Ascending aorta (tissue), 2 donors: ENCODE data around the gene ALOX15. TPM values are rescaled to one million over a fixed set of nuclear protein-coding genes. Genes with fewer than 3 reads are reported as not detected.
A peak's percentile ranks its signal among the peaks of the same experiment; 100 is the strongest.
"Not testable (repeated sequence)": the region's sequence is repeated elsewhere in the genome, so short reads cannot be mapped to it uniquely, and the experiment has no call there.

Experiments used
- DNase-seq, 2 donors: peaks; one replicate each; pipeline ENCODE4 v3.0.0-alpha.2; 2019; ENCODE audit warnings: low spot score in 2 of 2
- H3K27ac ChIP-seq, 2 donors: fragments of 200-600 bp; sonication (generic); one replicate each; pipeline ENCODE4 v1.5.1; 2016 to 2017; ENCODE audit warnings: mild to moderate bottlenecking in 1 of 2
- H3K27me3 ChIP-seq: fragments of 200-600 bp; sonication (generic); one replicate; pipeline ENCODE4 v1.5.1; 2017
- H3K36me3 ChIP-seq, 2 donors: fragments of 200-600 bp; sonication (generic); one replicate each; pipeline ENCODE4 v1.5.1; 2016
- H3K4me1 ChIP-seq, 2 donors: fragments of 200-600 bp; sonication (generic); one replicate each; pipeline ENCODE4 v1.5.1; 2016 to 2017; ENCODE audit warnings: mild to moderate bottlenecking in 1 of 2
- H3K4me3 ChIP-seq, 2 donors: fragments of 200-600 bp; sonication (generic); one replicate each; pipeline ENCODE4 v1.5.1; 2016 to 2017; ENCODE audit warnings: mild to moderate bottlenecking in 1 of 2
- H3K9me3 ChIP-seq, 2 donors: fragments of 200-600 bp; sonication (generic); one replicate each; pipeline ENCODE4 v1.5.1; 2016
- CTCF ChIP-seq, 3 experiments: fragments of 200-600 bp in 2 of 3; fragments of 450-650 bp in 1 of 3; sonication (generic) in 2 of 3; IDR thresholded peaks; one replicate each; pipeline ENCODE4 v1.5.1; 2016 to 2019; ENCODE audit warnings: antibody characterized with exemption in 3 of 3, mild to moderate bottlenecking in 1 of 3, moderate library complexity in 1 of 3
- intact Hi-C: fragments of 100-400 bp; cut with DNase I; formaldehyde crosslinking; loops from one replicate; pipeline ENCODE4 v1.15.1; 2023
- total RNA-seq: library from RNA; depleted of rRNA; stranded (reverse); fragments of >200 nt; gene quantifications from one replicate; pipeline ENCODE4 v1.1.0, GENCODE V29; 2016

ALOX15 gene
- total RNA-seq, 1 donor from 2014 or later, result not detected

- no peak for TF ChIP-seq CTCF (IDR thresholded peaks at IDR 0.05)
- Histone ChIP-seq H3K27me3 (peaks cover 8% of the 10 kb centered on the region), H3K36me3 (no peaks in the 10 kb centered on the region), H3K27ac (no peak overlapping the region), H3K4me3 (no peak overlapping the region), H3K9me3 (no peaks in the 10 kb centered on the region), H3K4me1 (no peaks in the 10 kb centered on the region)
- no peak for DNase-seq
- intact Hi-C loops, result no loop called here
Measured at GRCh38 chr17:4643676-4644075, 2.2 kb upstream of the ALOX15 start.

DNA sequence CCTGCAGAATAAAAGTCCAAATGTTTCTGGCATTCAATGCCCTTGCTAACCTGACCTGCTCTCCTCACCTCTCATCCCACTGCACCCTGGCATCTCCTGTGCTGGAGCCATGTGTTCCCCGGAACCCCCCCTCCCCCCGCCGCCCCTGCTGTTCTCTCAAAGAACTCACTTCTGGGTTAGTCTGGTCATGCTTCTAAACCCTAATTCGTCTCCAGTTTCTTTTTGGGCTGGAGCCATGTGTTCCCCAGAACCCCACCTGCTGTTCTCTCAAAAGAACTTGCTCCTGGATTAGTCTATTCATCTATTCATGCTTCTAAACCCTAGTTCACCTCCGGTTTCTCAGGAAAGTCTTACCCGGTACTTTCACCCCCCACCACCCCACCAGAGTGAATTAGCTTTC lies 808 bp upstream of the ALOX15 start:
- Histone ChIP-seq H3K27me3 (peaks cover 8% of the 10 kb centered on the region), H3K4me3 (no peak overlapping the region), H3K36me3 (no peaks in the 10 kb centered on the region), H3K9me3 (no peaks in the 10 kb centered on the region), H3K27ac (no peak overlapping the region), H3K4me1 (no peaks in the 10 kb centered on the region)
- TF ChIP-seq CTCF (IDR thresholded peaks at IDR 0.05), result no peak
- intact Hi-C loops, result no loop called here
- DNase-seq, result no peak

DNA sequence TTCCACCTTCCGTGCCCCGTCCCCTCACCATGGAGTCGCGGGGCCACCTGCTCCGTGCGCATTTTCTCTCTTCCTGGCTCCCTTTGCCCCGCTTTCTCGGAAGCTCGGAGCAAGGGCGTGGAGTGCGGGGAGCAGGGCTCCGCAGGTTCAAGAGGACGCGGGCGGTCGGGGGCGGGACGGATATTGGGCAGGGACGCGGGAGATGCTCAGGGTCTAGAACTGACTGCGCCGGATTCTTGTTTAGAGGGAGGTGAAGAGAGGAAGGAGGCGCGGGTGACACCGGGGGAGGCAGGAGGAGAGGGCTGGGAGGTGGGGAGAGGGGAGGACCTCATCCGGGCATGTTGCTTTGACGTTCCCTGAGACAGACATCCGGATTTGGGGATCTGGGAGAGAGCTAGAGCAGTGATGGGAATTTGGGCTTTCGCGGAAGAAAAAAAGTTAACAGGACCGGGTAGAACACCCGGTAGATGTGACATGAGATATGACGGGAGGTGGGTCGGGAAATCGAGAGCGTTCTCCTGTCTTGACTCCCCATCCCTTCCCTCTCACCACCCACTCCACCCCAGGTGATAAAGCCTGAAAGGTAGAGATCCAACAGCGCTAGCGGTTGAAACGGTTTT lies 799 bp downstream of the ALOX15 start:
- H3K9me3 ChIP-seq, DNase-seq, H3K4me3 ChIP-seq, intact Hi-C loops, H3K36me3 ChIP-seq, H3K4me1 ChIP-seq, H3K27me3 ChIP-seq, H3K27ac ChIP-seq: not testable (repeated sequence)

- H3K4me1 ChIP-seq, H3K36me3 ChIP-seq, DNase-seq, H3K4me3 ChIP-seq, H3K9me3 ChIP-seq, H3K27ac ChIP-seq, H3K27me3 ChIP-seq, intact Hi-C loops: not testable (repeated sequence)
Measured at GRCh38 chr17:4639301-4640059, 2.0 kb downstream of the ALOX15 start.

DNA sequence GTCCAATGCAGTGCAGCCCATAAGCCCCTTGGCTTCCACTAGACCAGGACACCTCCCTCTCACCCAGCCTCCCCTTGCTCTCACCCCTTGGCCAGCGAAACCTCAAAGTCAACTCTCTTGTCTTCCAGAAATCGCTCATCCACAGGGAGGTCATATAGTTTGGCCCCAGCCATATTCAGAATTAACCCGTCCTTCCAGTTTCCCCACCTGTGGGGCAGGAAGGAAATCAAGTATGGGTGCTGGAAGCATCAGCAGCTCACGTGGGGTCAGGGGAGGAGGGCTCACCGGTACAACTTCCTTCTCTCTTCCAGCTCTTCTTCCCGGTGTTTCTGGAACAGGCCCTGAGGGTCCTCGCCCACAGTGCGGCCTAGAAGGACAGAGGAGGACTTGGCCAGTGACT lies 2.7 kb downstream of the ALOX15 start:
- H3K27me3 ChIP-seq, intact Hi-C loops: not testable (repeated sequence)

GRCh38 chr17:4636474-4637100 lies 4.9 kb downstream of the ALOX15 start:
- Histone ChIP-seq H3K9me3 (no peaks in the 10 kb centered on the region), H3K4me1 (no peaks in the 10 kb centered on the region), H3K36me3 (no peaks in the 10 kb centered on the region), H3K27me3 (peaks cover 5% of the 10 kb centered on the region), H3K4me3 (no peak overlapping the region), H3K27ac (no peak overlapping the region)
- peak in 1 of 2 donors; percentile 22 for DNase-seq
- intact Hi-C loops, result no loop called here
- no peak for TF ChIP-seq CTCF (IDR thresholded peaks at IDR 0.05)

More for the DNA sequence above, 2.7 kb downstream of the ALOX15 start:
- not testable (repeated sequence) for H3K27ac ChIP-seq, DNase-seq, H3K4me1 ChIP-seq, H3K9me3 ChIP-seq, H3K4me3 ChIP-seq, H3K36me3 ChIP-seq

- DNase-seq, result peak in 1 of 2 donors; percentile 46
- Histone ChIP-seq H3K36me3 (no peaks in the 10 kb centered on the region), H3K27me3 (no peaks in the 10 kb centered on the region), H3K9me3 (no peaks in the 10 kb centered on the region), H3K4me1 (no peaks in the 10 kb centered on the region), H3K27ac (no peak overlapping the region), H3K4me3 (no peak overlapping the region)
- intact Hi-C loops, result no loop called here
- TF ChIP-seq CTCF (IDR thresholded peaks at IDR 0.05), result no peak
Measured at GRCh38 chr17:4635823-4636375, 5.6 kb downstream of the ALOX15 start.
